Measurements from ENCODE around the gene S100A5. TPM values are rescaled to one million over a fixed set of nuclear protein-coding genes. Genes with fewer than 3 reads are reported as not detected.
"Not testable (repeated sequence)": the region's sequence is repeated elsewhere in the genome, so short reads cannot be mapped to it uniquely, and the experiment has no call there.

The S100A5 gene
- total RNA-seq: not detected
- polyA plus RNA-seq: not detected
- long read RNA-seq, donor 1: 0 reads
- long read RNA-seq, donor 2: 0 reads
- long read RNA-seq, donor 3: 0 reads

GRCh38 chr1:153540394-153541361 lies at the start of gene S100A5:
Gene S100A5 (minus strand): TSS chr1:153540934. CDS start chr1:153540191, 743 bp downstream.
- no peak for TF ChIP-seq POLR2A (IDR thresholded peaks at IDR 0.05)
- TF ChIP-seq CTCF (IDR thresholded peaks at IDR 0.05): no peak
- no peaks in the 10 kb centered on the region for H3K9me3 ChIP-seq
- ATAC-seq (no peak), DNase-seq (no peak)
- peaks cover 3 to 77% (median 26%) of the 10 kb centered on the region in 12 donors for H3K4me1 ChIP-seq
- H3K27me3 ChIP-seq: no peaks in the 10 kb centered on the region
- H3K27ac ChIP-seq: peak within 1 kb of the TSS in 8 of 12 donors; percentile 5 to 84 (median 36)
- 87 to 89% (median 88%) methylated on average over 11 of the region's 11 CpGs for WGBS, 4 donors
- H3K4me3 ChIP-seq: no peak within 1 kb of the TSS
- H3K36me3 ChIP-seq: peaks cover 0 to 18% (median 0%) of the 10 kb centered on the region in 9 donors
- intact Hi-C loops (cut with DNase I): no loop called here

GRCh38 chr1:153588482-153588881 lies 47.7 kb upstream of the S100A5 start:
- no peak overlapping the region for H3K27ac ChIP-seq
- H3K4me1 ChIP-seq: peaks cover 0 to 10% (median 2%) of the 10 kb centered on the region in 12 donors
- intact Hi-C loops (cut with DNase I): no loop called here
- H3K27me3 ChIP-seq: no peaks in the 10 kb centered on the region
- H3K9me3 ChIP-seq: no peaks in the 10 kb centered on the region
- DNase-seq (no peak), ATAC-seq (no peak)
- no peaks in the 10 kb centered on the region for H3K36me3 ChIP-seq
- WGBS, 4 donors: 79 to 86% (median 83%) methylated on average over 2 of the region's 2 CpGs
- TF ChIP-seq CTCF (IDR thresholded peaks at IDR 0.05) (no peak), POLR2A (IDR thresholded peaks at IDR 0.05) (no peak)
- no peak overlapping the region for H3K4me3 ChIP-seq

GRCh38 chr1:153588033-153588432 lies 47.3 kb upstream of the S100A5 start:
- ATAC-seq; intact Hi-C loops (cut with DNase I); DNase-seq; H3K9me3 ChIP-seq; H3K36me3 ChIP-seq; H3K27me3 ChIP-seq; H3K4me3 ChIP-seq; H3K27ac ChIP-seq: not testable (repeated sequence)
- peaks cover 0 to 10% (median 2%) of the 10 kb centered on the region in 12 donors for H3K4me1 ChIP-seq
- 87 to 95% (median 93%) methylated on average over 10 of the region's 10 CpGs for WGBS, 4 donors

GRCh38 chr1:153587314-153587713 lies 46.6 kb upstream of the S100A5 start:
- WGBS, 4 donors: 28 to 42% (median 34%) methylated on average over 5 of the region's 5 CpGs
- Histone ChIP-seq H3K36me3 (no peaks in the 10 kb centered on the region), H3K27ac (no peak overlapping the region), H3K27me3 (no peaks in the 10 kb centered on the region), H3K9me3 (no peaks in the 10 kb centered on the region), H3K4me1 (peaks cover 0 to 10% (median 2%) of the 10 kb centered on the region in 12 donors), H3K4me3 (no peak overlapping the region)
- no peak for TF ChIP-seq CTCF (IDR thresholded peaks at IDR 0.05)
- TF ChIP-seq POLR2A (IDR thresholded peaks at IDR 0.05): no peak
- intact Hi-C loops (cut with DNase I): no loop called here
- DNase-seq: no peak
- peak in 3 of 4 donors; percentile 57 to 64 (median 60) for ATAC-seq

All from heart left ventricle (tissue), 16 donors.